ENCODE measurements around the gene PIK3R3. TPM values are rescaled to one million over a fixed set of nuclear protein-coding genes. Genes with fewer than 3 reads are reported as not detected.

The PIK3R3 gene
- total RNA-seq, 1 donor from 2014 or later: 3.3 TPM

DNA sequence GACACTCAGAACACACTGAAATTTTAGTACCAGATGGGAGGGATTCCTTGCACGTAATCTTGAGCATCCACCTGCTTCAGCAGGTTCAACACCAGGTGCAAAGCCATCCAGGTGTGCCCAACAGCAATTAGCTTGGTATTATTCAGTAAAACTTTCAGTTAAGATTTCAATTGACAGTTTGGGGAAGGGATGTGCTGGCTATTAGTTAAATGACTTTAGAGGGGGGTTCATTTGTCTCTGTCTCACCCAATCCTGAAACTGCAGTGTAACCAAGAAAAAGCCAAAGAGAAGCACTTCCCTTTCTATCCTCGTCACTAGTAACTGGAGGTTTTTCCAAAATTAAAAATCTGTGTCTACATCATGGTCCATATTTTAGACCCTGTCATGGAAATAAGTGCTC is 90.9 kb downstream of the PIK3R3 start:
- no peak for DNase-seq (ENCODE audit: low read depth)
- TF ChIP-seq CTCF (conservative IDR thresholded peaks at IDR 0.05; ENCODE audit: low read depth, low read length): no peak
- no peak overlapping the region for H3K4me3 ChIP-seq (ENCODE audit: low read depth, low read length)

DNA sequence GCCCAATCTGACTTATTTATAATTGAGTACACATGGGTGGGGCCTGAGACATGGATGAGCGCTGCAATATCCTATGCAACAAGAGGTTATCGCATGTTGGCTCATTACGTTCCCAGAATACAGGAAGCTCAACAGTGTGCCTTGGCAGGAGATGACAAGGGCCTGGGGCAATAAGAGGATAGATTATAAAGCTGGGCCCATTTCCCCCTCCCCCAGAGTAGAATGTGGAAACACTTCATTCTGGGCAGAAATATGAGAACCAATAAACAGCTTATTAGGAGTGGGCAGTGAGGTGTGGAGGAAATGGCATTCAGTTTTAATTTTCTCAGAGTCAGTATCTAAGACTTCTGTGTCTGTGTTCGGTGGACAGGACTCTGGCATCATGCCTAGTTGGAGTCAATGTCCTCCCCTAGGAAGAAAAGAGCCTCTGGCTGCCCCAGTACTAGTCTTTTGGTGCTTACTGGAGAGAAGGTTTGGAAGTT is 92.8 kb downstream of the PIK3R3 start:
- TF ChIP-seq CTCF (conservative IDR thresholded peaks at IDR 0.05; ENCODE audit: low read depth, low read length): no peak
- no peak for DNase-seq (ENCODE audit: low read depth)
- H3K4me3 ChIP-seq (ENCODE audit: low read depth, low read length): no peak overlapping the region

- no peak overlapping the region for H3K4me3 ChIP-seq (ENCODE audit: low read depth, low read length)
- TF ChIP-seq CTCF (conservative IDR thresholded peaks at IDR 0.05; ENCODE audit: low read depth, low read length): peak; percentile 97
- DNase-seq (ENCODE audit: low read depth): no peak
These were observed 95.3 kb downstream of the PIK3R3 start for GRCh38 chr1:46036894-46037839.

DNA sequence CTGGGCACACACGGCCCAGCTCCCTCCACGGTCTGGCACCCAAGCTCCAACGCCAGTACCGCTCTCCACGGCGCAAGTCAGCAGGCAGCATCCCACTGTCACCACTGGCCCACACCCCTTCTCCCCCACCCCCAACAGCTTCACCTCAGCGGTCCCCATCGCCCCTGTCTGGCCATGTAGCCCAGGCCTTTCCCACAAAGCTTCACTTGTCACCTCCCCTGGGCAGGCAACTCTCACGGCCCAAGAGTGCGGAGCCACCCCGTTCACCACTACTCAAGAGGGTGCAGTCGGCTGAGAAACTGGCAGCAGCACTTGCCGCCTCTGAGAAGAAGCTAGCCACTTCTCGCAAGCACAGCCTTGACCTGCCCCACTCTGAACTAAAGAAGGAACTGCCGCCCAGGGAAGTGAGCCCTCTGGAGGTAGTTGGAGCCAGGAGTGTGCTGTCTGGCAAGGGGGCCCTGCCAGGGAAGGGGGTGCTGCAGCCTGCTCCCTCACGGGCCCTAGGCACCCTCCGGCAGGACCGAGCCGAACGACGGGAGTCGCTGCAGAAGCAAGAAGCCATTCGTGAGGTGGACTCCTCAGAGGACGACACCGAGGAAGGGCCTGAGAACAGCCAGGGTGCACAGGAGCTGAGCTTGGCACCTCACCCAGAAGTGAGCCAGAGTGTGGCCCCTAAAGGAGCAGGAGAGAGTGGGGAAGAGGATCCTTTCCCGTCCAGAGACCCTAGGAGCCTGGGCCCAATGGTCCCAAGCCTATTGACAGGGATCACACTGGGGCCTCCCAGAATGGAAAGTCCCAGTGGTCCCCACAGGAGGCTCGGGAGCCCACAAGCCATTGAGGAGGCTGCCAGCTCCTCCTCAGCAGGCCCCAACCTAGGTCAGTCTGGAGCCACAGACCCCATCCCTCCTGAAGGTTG is 97.6 kb downstream of the PIK3R3 start:
- no peak for TF ChIP-seq CTCF (conservative IDR thresholded peaks at IDR 0.05; ENCODE audit: low read depth, low read length)

DNA sequence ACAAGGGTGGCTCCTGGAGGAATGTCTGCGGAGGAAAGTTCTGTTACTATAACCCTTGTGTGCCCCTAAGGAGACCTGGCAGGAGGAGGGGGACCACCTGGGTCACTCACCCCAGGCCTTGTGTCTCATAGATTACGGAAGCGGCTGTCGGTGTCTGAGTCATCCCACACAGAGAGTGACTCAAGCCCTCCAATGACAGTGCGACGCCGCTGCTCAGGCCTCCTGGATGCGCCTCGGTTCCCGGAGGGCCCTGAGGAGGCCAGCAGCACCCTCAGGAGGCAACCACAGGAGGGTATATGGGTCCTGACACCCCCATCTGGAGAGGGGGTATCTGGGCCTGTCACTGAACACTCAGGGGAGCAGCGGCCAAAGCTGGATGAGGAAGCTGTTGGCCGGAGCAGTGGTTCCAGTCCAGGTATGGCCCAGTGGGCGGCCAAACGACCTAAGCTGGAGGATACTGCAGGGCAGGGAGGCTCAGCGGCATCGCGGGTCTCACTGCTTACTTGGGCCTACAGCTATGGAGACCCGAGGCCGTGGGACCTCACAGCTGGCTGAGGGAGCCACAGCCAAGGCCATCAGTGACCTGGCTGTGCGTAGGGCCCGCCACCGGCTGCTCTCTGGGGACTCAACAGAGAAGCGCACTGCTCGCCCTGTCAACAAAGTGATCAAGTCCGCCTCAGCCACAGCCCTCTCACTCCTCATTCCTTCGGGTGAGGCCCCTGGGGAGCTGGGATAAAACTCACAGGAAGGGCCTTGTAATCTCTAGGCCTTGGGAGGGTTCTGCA is 101.4 kb downstream of the PIK3R3 start:
- H3K4me3 ChIP-seq (ENCODE audit: low read depth, low read length): no peak overlapping the region
- TF ChIP-seq CTCF (conservative IDR thresholded peaks at IDR 0.05; ENCODE audit: low read depth, low read length): no peak
- no peak for DNase-seq (ENCODE audit: low read depth)

More for the DNA sequence above, 97.6 kb downstream of the PIK3R3 start:
- no peak overlapping the region for H3K4me3 ChIP-seq (ENCODE audit: low read depth, low read length)
- no peak for DNase-seq (ENCODE audit: low read depth)
